H1 (cell line): ENCODE measurements around the gene PLEKHA1. TPM values are rescaled to one million over a fixed set of nuclear protein-coding genes. Genes with fewer than 3 reads are reported as not detected.

Source experiments
- CTCF ChIA-PET: fragments of 300-600 bp; sonication (Branson Sonifier 250); formaldehyde crosslinking; loops from one replicate; lab custom pipeline; 2021; ENCODE audit not compliant: partially characterized antibody; lab: Charles Lee
- POLR2A ChIA-PET: fragments of 300-600 bp; sonication (Branson Sonifier 250); formaldehyde crosslinking; loops from one replicate; lab custom pipeline; 2021; ENCODE audit warnings: inconsistent platforms; ENCODE audit not compliant: partially characterized antibody; lab: Charles Lee
- DNase-seq, 2 experiments: peaks; one replicate each; pipeline versions ENCODE4 v3.0.0 to v3.0.0-alpha.2; 2010 to 2022; ENCODE audit warnings: low spot score in 2 of 2, low read depth in 1 of 2, mixed read lengths in 1 of 2
- FAIRE-seq: peaks from 2 replicates; lab custom pipeline; 2011; peaks lifted over from hg19 to GRCh38; lab: Jason Lieb, UNC
- H2AFZ ChIP-seq: 2 replicates; pipeline ENCODE4 v1.8.1; 2012; ENCODE audit warnings: low read length, inconsistent platforms
- H2AK5ac ChIP-seq: 2 replicates; pipeline ENCODE4 v1.6.1; 2013; ENCODE audit warnings: low read depth, low read length
- H2BK120ac ChIP-seq: replicated peaks from 2 replicates; pipeline ENCODE3; 2013; ENCODE audit warnings: low read depth, low read length, inconsistent platforms
- H2BK12ac ChIP-seq: 2 replicates; pipeline ENCODE4 v1.6.1; 2013; ENCODE audit warnings: low read depth, low read length
- H2BK15ac ChIP-seq: 2 replicates; pipeline ENCODE4 v1.6.1; 2013; ENCODE audit warnings: low read length
- H2BK20ac ChIP-seq: 2 replicates; pipeline ENCODE4 v1.6.1; 2013; ENCODE audit warnings: low read length
- H2BK5ac ChIP-seq: 2 replicates; pipeline ENCODE4 v1.6.1; 2013; ENCODE audit warnings: low read depth, low read length
- H3K14ac ChIP-seq: 2 replicates; pipeline ENCODE4 v1.6.1; 2013; ENCODE audit warnings: inconsistent platforms; ENCODE audit not compliant: insufficient read length
- H3K18ac ChIP-seq: 2 replicates; pipeline ENCODE4 v1.6.1; 2013; ENCODE audit warnings: low read length; ENCODE audit errors: extremely low read depth
- H3K23ac ChIP-seq: 2 replicates; pipeline ENCODE4 v1.6.1; 2013; ENCODE audit warnings: inconsistent platforms; ENCODE audit not compliant: insufficient read length
- H3K23me2 ChIP-seq: 2 replicates; pipeline ENCODE4 v1.6.1; 2013; ENCODE audit warnings: low read depth, low read length
- H3K27ac ChIP-seq: 2 replicates; pipeline ENCODE4 v1.6.1; 2011; ENCODE audit warnings: low read depth, low read length, inconsistent platforms
- H3K27me3 ChIP-seq, 4 experiments: replicated peaks in 1 of 4; 1 replicate in 1 of 4; 2 replicates in 3 of 4; pipeline versions ENCODE4 v1.6.1 to v1.8.1; 2011 to 2013; ENCODE audit warnings: low read length in 3 of 4, mild to moderate bottlenecking in 3 of 4, inconsistent platforms in 2 of 4, mixed read lengths in 2 of 4, moderate library complexity in 1 of 4; ENCODE audit not compliant: control insufficient read depth in 3 of 4, insufficient read depth in 3 of 4; ENCODE audit errors: extremely low read depth in 1 of 4
- H3K36me3 ChIP-seq, 4 experiments: 2 replicates each; pipeline versions ENCODE4 v1.6.1 to v1.8.1; 2011 to 2013; ENCODE audit warnings: mild to moderate bottlenecking in 4 of 4, low read length in 3 of 4, moderate library complexity in 2 of 4, control low read depth in 1 of 4, inconsistent platforms in 1 of 4; ENCODE audit not compliant: insufficient read depth in 4 of 4, control insufficient read depth in 2 of 4
- H3K4ac ChIP-seq: replicated peaks from 2 replicates; pipeline ENCODE3; 2013; ENCODE audit warnings: low read length, low read depth, mixed read lengths, inconsistent platforms; ENCODE audit not compliant: insufficient read length
- H3K4me1 ChIP-seq, 4 experiments: replicated peaks in 1 of 4; 1 replicate in 1 of 4; 2 replicates in 3 of 4; pipeline versions ENCODE4 v1.6.1 to v1.8.1; 2011 to 2013; ENCODE audit warnings: low read length in 3 of 4, inconsistent platforms in 2 of 4, mixed read lengths in 1 of 4; ENCODE audit not compliant: insufficient read depth in 4 of 4, control insufficient read depth in 3 of 4
- H3K4me2 ChIP-seq, 2 experiments: 2 replicates each; pipeline versions ENCODE4 v1.6.1 to v1.8.1; 2011 to 2013; ENCODE audit warnings: low read depth in 2 of 2, low read length in 2 of 2, control low read depth in 1 of 2, inconsistent platforms in 1 of 2, mild to moderate bottlenecking in 1 of 2; ENCODE audit not compliant: insufficient read depth in 1 of 2
- H3K4me3 ChIP-seq, 4 experiments: fragments of 200-600, 300-600 bp in 1 of 4; sonication (generic), shearing (Covaris generic), sonication (Bioruptor Twin) in 1 of 4; 2 replicates each; pipeline versions ENCODE4 v1.5.1 to v1.8.1; 2011 to 2016; ENCODE audit warnings: low read length in 4 of 4, low read depth in 3 of 4, control low read depth in 2 of 4, inconsistent platforms in 2 of 4, mild to moderate bottlenecking in 2 of 4, mixed read lengths in 1 of 4, moderate library complexity in 1 of 4; ENCODE audit not compliant: insufficient read depth in 2 of 4; ENCODE audit errors: extremely low read depth in 1 of 4
- H3K56ac ChIP-seq: replicated peaks from 2 replicates; pipeline ENCODE3; 2013; ENCODE audit warnings: low read depth, mild to moderate bottlenecking, mixed read lengths, low read length, inconsistent platforms; ENCODE audit not compliant: insufficient read length
- H3K79me1 ChIP-seq: 2 replicates; pipeline ENCODE4 v1.6.1; 2013; ENCODE audit warnings: low read depth, low read length, control low read depth
- H3K79me2 ChIP-seq, 2 experiments: 2 replicates each; pipeline versions ENCODE4 v1.6.1 to v1.8.1; 2012 to 2013; ENCODE audit warnings: low read length in 2 of 2, mild to moderate bottlenecking in 2 of 2, inconsistent platforms in 1 of 2; ENCODE audit not compliant: insufficient read depth in 2 of 2, control insufficient read depth in 1 of 2
- H3K9ac ChIP-seq, 4 experiments: replicated peaks in 1 of 4; 1 replicate in 1 of 4; 2 replicates in 3 of 4; pipeline versions ENCODE4 v1.6.1 to v1.8.1; 2011 to 2013; ENCODE audit warnings: low read depth in 3 of 4, low read length in 3 of 4, control low read depth in 2 of 4, mild to moderate bottlenecking in 2 of 4, moderate library complexity in 2 of 4, inconsistent platforms in 1 of 4; ENCODE audit errors: extremely low read depth in 1 of 4
- H3K9me3 ChIP-seq, 2 experiments: 2 replicates each; pipeline versions ENCODE4 v1.6.1 to v1.8.1; 2012 to 2013; ENCODE audit warnings: mild to moderate bottlenecking in 2 of 2, moderate library complexity in 2 of 2, control low read depth in 1 of 2, inconsistent platforms in 1 of 2, low read depth in 1 of 2, low read length in 1 of 2, mixed read lengths in 1 of 2; ENCODE audit not compliant: insufficient read depth in 2 of 2
- H4K20me1 ChIP-seq, 2 experiments: replicated peaks in 1 of 2; 2 replicates each; pipeline versions ENCODE3 to v1.8.1; 2011 to 2013; ENCODE audit warnings: inconsistent platforms in 2 of 2, low read length in 2 of 2, mild to moderate bottlenecking in 1 of 2; ENCODE audit not compliant: insufficient read depth in 2 of 2, control insufficient read depth in 1 of 2
- H4K5ac ChIP-seq: 2 replicates; pipeline ENCODE4 v1.6.1; 2013; ENCODE audit warnings: low read length, low read depth, mixed read lengths, inconsistent platforms; ENCODE audit not compliant: insufficient read length
- H4K8ac ChIP-seq: 2 replicates; pipeline ENCODE4 v1.8.0; 2013; ENCODE audit warnings: mild to moderate bottlenecking, moderate library complexity, low read length, inconsistent platforms; ENCODE audit not compliant: insufficient read depth; ENCODE audit errors: extremely low read depth
- H4K91ac ChIP-seq: replicated peaks from 2 replicates; pipeline ENCODE3; 2013; ENCODE audit warnings: low read length, mixed read lengths, inconsistent platforms; ENCODE audit not compliant: insufficient read length
- ASH2L ChIP-seq: fragments of 200-600, 300-600 bp; sonication (generic); IDR thresholded peaks from one replicate; pipeline ENCODE4 v1.7.1; 2017; ENCODE audit warnings: low read length
- CREB1 ChIP-seq: IDR thresholded peaks from 2 replicates; pipeline ENCODE4 v1.6.1; 2012; ENCODE audit warnings: inconsistent platforms
- TBP ChIP-seq: IDR thresholded peaks from 2 replicates; pipeline ENCODE4 v1.6.1; 2011; ENCODE audit warnings: low read depth, low read length, improper control_type of control experiment
- WGBS, 2 experiments: shearing (Covaris generic) in 1 of 2; methylation state at CpG; one replicate each; pipeline versions ENCODE4 v1.1.6 to v1.1.7; 2013 to 2015; ENCODE audit warnings: low lambda C conversion rate in 2 of 2, mixed read lengths in 2 of 2, inconsistent platforms in 1 of 2, low coverage in 1 of 2, missing lambda C conversion rate in 1 of 2; ENCODE audit not compliant: insufficient replicate concordance in 2 of 2, insufficient coverage in 1 of 2, insufficient read length in 1 of 2; ENCODE audit errors: extremely low coverage in 1 of 2, missing lambda C conversion rate in 1 of 2; 5-methylcytosine and 5-hydroxymethylcytosine counted together
- polyA plus RNA-seq, 7 experiments: library from polyadenylated mRNA; depleted of rRNA in 3 of 7; stranded (reverse) in 5 of 7; unstranded in 2 of 7; fragments of >200 nt in 5 of 7; fragments of 200-250 nt in 2 of 7; gene quantifications; 1 replicate in 5 of 7; 2 replicates in 1 of 7; 4 replicates in 1 of 7; pipeline versions ENCODE4 v1.2.1 to v1.2.3, GENCODE V29; 2011 to 2013; ENCODE audit warnings: missing spikeins in 2 of 7, mixed read lengths in 2 of 7
- total RNA-seq: library from RNA; stranded (reverse); fragmentation: NEBNext Ultra II Directional; extraction: Animal tissue kit (Norgen Biotek cat#: 25700); gene quantifications from 2 replicates; pipeline ENCODE4 v1.2.1, GENCODE V29; 2021

Gene PLEKHA1
- total and polyA plus RNA-seq, 2 of the 8 experiments (the other 6 are each of a cell fraction or from before 2014, with no cell fraction given) = 15.6 to 39.7 TPM

GRCh38 chr10:122402548-122403131 lies 28.1 kb downstream of the PLEKHA1 start:
- H2AFZ ChIP-seq = no peak overlapping the region
- H3K18ac ChIP-seq = no peak overlapping the region
- H3K9me3 ChIP-seq = no peaks in the 10 kb centered on the region
- no peaks in the 10 kb centered on the region; the same call in 1 of the 2 replicates for H3K23me2 ChIP-seq
- no peak overlapping the region for H3K23ac ChIP-seq
- no peak overlapping the region for H4K8ac ChIP-seq
- no peak overlapping the region for H2BK5ac ChIP-seq
- H3K79me2 ChIP-seq = no peaks in the 10 kb centered on the region
- CTCF ChIA-PET = interaction anchor here (1.3 to 1.4 kb wide), 2 partner anchors 104 to 123 kb away, joined by 3 to 4 read pairs; no protein-coding TSS in a partner anchor
- POLR2A ChIA-PET = interaction anchor here (0.6 kb wide), 1 partner anchor 24 kb away, joined by 4 read pairs; no protein-coding TSS in a partner anchor
- H3K36me3 ChIP-seq = peaks cover 2 to 14% (median 8%) of the 10 kb centered on the region in 4 experiments; a peak in 4 of 8 replicates
- no peak for TF ChIP-seq CREB1
- TF ChIP-seq TBP = no peak
- TF ChIP-seq ASH2L = no peak
- DNase-seq (no peak), FAIRE-seq (no peak)
- no peaks in the 10 kb centered on the region for H4K20me1 ChIP-seq
- no peak overlapping the region for H3K14ac ChIP-seq
- no peak overlapping the region for H3K4ac ChIP-seq
- no peak overlapping the region for H2AK5ac ChIP-seq
- H2BK15ac ChIP-seq = no peak overlapping the region
- H2BK120ac ChIP-seq = no peak overlapping the region
- no peaks in the 10 kb centered on the region for H3K79me1 ChIP-seq
- H3K27ac ChIP-seq = no peak overlapping the region
- no peaks in the 10 kb centered on the region for H3K27me3 ChIP-seq
- H3K4me1 ChIP-seq = no peaks in the 10 kb centered on the region
- H3K56ac ChIP-seq = no peak overlapping the region
- H3K9ac ChIP-seq = no peak overlapping the region
- no peak overlapping the region for H2BK12ac ChIP-seq
- H4K91ac ChIP-seq = no peak overlapping the region
- no peak overlapping the region for H3K4me2 ChIP-seq
- 91% methylated on average over 5 of the region's 5 CpGs; no CpG with 5 or more reads in 1 of the 2 experiments for WGBS, 2 experiments
- H2BK20ac ChIP-seq = no peak overlapping the region
- H4K5ac ChIP-seq = no peak overlapping the region
- no peak overlapping the region for H3K4me3 ChIP-seq
